MM.1S (cell line): ENCODE data around the gene DNASE1L3.

Experiments
- DNase-seq: peaks from one replicate; pipeline ENCODE4 v3.0.0-alpha.2; 2015
- H2AFZ ChIP-seq: fragments of 300-600 bp; sonication (generic); 2 replicates; pipeline ENCODE4 v1.6.0; 2016; ENCODE audit warnings: antibody characterized with exemption, low read length
- H3F3A ChIP-seq: fragments of 300-600 bp; sonication (generic); 2 replicates; pipeline ENCODE4 v1.6.1; 2016; ENCODE audit warnings: mild to moderate bottlenecking, antibody characterized with exemption, low read length, moderate library complexity, mixed read lengths; ENCODE audit not compliant: insufficient read depth
- H3K27ac ChIP-seq: fragments of 300-600 bp; sonication (generic); 2 replicates; pipeline ENCODE4 v1.5.1; 2016; ENCODE audit warnings: mild to moderate bottlenecking, low read length
- H3K27me3 ChIP-seq: fragments of 300-600 bp; sonication (generic); replicated peaks from 2 replicates; pipeline ENCODE4 v1.6.0; 2016; ENCODE audit warnings: low read length; ENCODE audit not compliant: insufficient read depth
- H3K36me3 ChIP-seq: fragments of 300-600 bp; sonication (generic); replicated peaks from 2 replicates; pipeline ENCODE4 v1.6.1; 2016; ENCODE audit warnings: mild to moderate bottlenecking, low read length, mixed read lengths; ENCODE audit not compliant: insufficient read depth
- H3K4me1 ChIP-seq: fragments of 300-600 bp; sonication (generic); 2 replicates; pipeline ENCODE4 v1.6.1; 2016; ENCODE audit warnings: low read length, mixed read lengths
- H3K4me2 ChIP-seq: fragments of 300-600 bp; sonication (generic); 2 replicates; pipeline ENCODE4 v1.6.0; 2016; ENCODE audit warnings: low read depth, low read length
- H3K4me3 ChIP-seq: fragments of 300-600 bp; sonication (generic); 2 replicates; pipeline ENCODE4 v1.5.1; 2016; ENCODE audit warnings: low read length, mixed read lengths
- H3K79me2 ChIP-seq: fragments of 300-600 bp; sonication (generic); 2 replicates; pipeline ENCODE4 v1.6.1; 2016; ENCODE audit warnings: mixed run types, low read length, mixed read lengths
- H3K9ac ChIP-seq: fragments of 300-600 bp; sonication (generic); 2 replicates; pipeline ENCODE4 v1.6.1; 2016; ENCODE audit warnings: low read length, mixed read lengths
- H3K9me2 ChIP-seq: fragments of 300-600 bp; sonication (generic); replicated peaks from 2 replicates; pipeline ENCODE4 v1.6.1; 2016; ENCODE audit warnings: mild to moderate bottlenecking, low read length, mixed read lengths; ENCODE audit not compliant: insufficient read depth
- H3K9me3 ChIP-seq: fragments of 300-600 bp; sonication (generic); replicated peaks from 2 replicates; pipeline ENCODE4 v1.6.1; 2016; ENCODE audit warnings: mild to moderate bottlenecking, low read length, mixed read lengths; ENCODE audit not compliant: insufficient read depth
- H4K20me1 ChIP-seq: fragments of 300-600 bp; sonication (generic); 2 replicates; pipeline ENCODE4 v1.6.1; 2016; ENCODE audit warnings: mild to moderate bottlenecking, low read length, moderate library complexity, mixed read lengths; ENCODE audit not compliant: insufficient read depth
- CTCF ChIP-seq: fragments of 300-600 bp; sonication (generic); IDR thresholded peaks from 2 replicates; pipeline ENCODE4 v1.5.1; 2016; ENCODE audit warnings: antibody characterized with exemption, low read length, mixed read lengths
- EZH2 ChIP-seq: fragments of 300-600 bp; sonication (generic); optimal IDR thresholded peaks from 2 replicates; pipeline ENCODE3; 2017; ENCODE audit warnings: low read depth, mild to moderate bottlenecking, antibody characterized with exemption, low read length, mixed read lengths
- EZH2phosphoT487 ChIP-seq: fragments of 300-600 bp; sonication (generic); IDR thresholded peaks from 2 replicates; pipeline ENCODE4 v1.6.1; 2018; ENCODE audit warnings: antibody characterized with exemption, low read length

Gene DNASE1L3

GRCh38 chr3:58210761-58211460 is at the start of gene DNASE1L3:
Gene DNASE1L3, minus strand, starts transcription at chr3:58210972. Its CDS starts 66 bp downstream, at chr3:58210906.
- Histone ChIP-seq H3K36me3 (no peaks in the 10 kb centered on the region), H3K79me2 (no peaks in the 10 kb centered on the region), H3K9me2 (no peaks in the 10 kb centered on the region), H3K4me2 (no peak within 1 kb of the TSS), H2AFZ (no peak within 1 kb of the TSS), H3K27me3 (no peaks in the 10 kb centered on the region), H3K4me1 (peaks cover 19% of the 10 kb centered on the region), H3K4me3 (no peak within 1 kb of the TSS), H3K27ac (no peak within 1 kb of the TSS), H3F3A (peaks cover 13% of the 10 kb centered on the region), H3K9me3 (no peaks in the 10 kb centered on the region), H4K20me1 (no peaks in the 10 kb centered on the region), H3K9ac (no peak within 1 kb of the TSS)
- no peak for TF ChIP-seq EZH2
- TF ChIP-seq EZH2phosphoT487: no peak
- no peak for TF ChIP-seq CTCF
- DNase-seq: no peak

- Histone ChIP-seq H3K79me2 (no peaks in the 10 kb centered on the region), H3K4me2 (no peak overlapping the region), H3K36me3 (no peaks in the 10 kb centered on the region), H3K9me3 (no peaks in the 10 kb centered on the region), H3K4me3 (no peak overlapping the region), H3K4me1 (no peaks in the 10 kb centered on the region), H3K27me3 (no peaks in the 10 kb centered on the region), H2AFZ (no peak overlapping the region), H3K9me2 (no peaks in the 10 kb centered on the region), H3K27ac (no peak overlapping the region), H3F3A (no peaks in the 10 kb centered on the region), H4K20me1 (no peaks in the 10 kb centered on the region), H3K9ac (no peak overlapping the region)
- no peak for DNase-seq
- no peak for TF ChIP-seq EZH2
Observed at GRCh38 chr3:58260261-58260731, 49.5 kb upstream of the DNASE1L3 start.

GRCh38 chr3:58258392-58259055 is 47.8 kb upstream of the DNASE1L3 start:
- Histone ChIP-seq H3K4me1 (no peaks in the 10 kb centered on the region), H3K9ac (no peak overlapping the region), H3K4me2 (no peak overlapping the region), H3K9me3 (no peaks in the 10 kb centered on the region), H2AFZ (no peak overlapping the region), H3K36me3 (no peaks in the 10 kb centered on the region), H3K27ac (no peak overlapping the region), H3K79me2 (no peaks in the 10 kb centered on the region), H3F3A (no peaks in the 10 kb centered on the region), H4K20me1 (no peaks in the 10 kb centered on the region), H3K9me2 (no peaks in the 10 kb centered on the region), H3K4me3 (no peak overlapping the region), H3K27me3 (no peaks in the 10 kb centered on the region)
- DNase-seq: no peak
- TF ChIP-seq CTCF (no peak), EZH2 (no peak), EZH2phosphoT487 (no peak)

GRCh38 chr3:58256511-58256910 is 45.7 kb upstream of the DNASE1L3 start:
- Histone ChIP-seq H3K36me3 (no peaks in the 10 kb centered on the region), H3K9me3 (no peaks in the 10 kb centered on the region), H3K9ac (no peak overlapping the region), H2AFZ (no peak overlapping the region), H3K9me2 (no peaks in the 10 kb centered on the region), H3K27ac (no peak overlapping the region), H4K20me1 (no peaks in the 10 kb centered on the region), H3F3A (no peaks in the 10 kb centered on the region), H3K79me2 (no peaks in the 10 kb centered on the region), H3K27me3 (no peaks in the 10 kb centered on the region), H3K4me1 (no peaks in the 10 kb centered on the region), H3K4me3 (no peak overlapping the region), H3K4me2 (no peak overlapping the region)
- DNase-seq: no peak
- TF ChIP-seq CTCF: no peak
- no peak for TF ChIP-seq EZH2
- TF ChIP-seq EZH2phosphoT487: no peak
